Activated CD4-positive, alpha-beta T cell treated with anti-CD3 and anti-CD28 coated beads, Interleukin-2, amount 50 U/mL, for 16 hours (primary cell): ENCODE measurements around the gene BCAP31.

Experiments used
- DNase-seq: peaks from one replicate; pipeline ENCODE4 v3.0.0-alpha.2; 2020

The BCAP31 gene

GRCh38 chrX:153724252-153725038, at the start of gene BCAP31, which contains the start of gene ABCD1:
Gene BCAP31 (minus strand): TSS chrX:153724387. CDS start chrX:153723244, 1,143 bp downstream.
Gene ABCD1 (plus strand): TSS chrX:153724856. CDS start chrX:153725267, 411 bp downstream.
- DNase-seq, result peak; percentile 88

- DNase-seq, result no peak
Observed at GRCh38 chrX:153773218-153773611, 49.0 kb upstream of the BCAP31 start.

DNA sequence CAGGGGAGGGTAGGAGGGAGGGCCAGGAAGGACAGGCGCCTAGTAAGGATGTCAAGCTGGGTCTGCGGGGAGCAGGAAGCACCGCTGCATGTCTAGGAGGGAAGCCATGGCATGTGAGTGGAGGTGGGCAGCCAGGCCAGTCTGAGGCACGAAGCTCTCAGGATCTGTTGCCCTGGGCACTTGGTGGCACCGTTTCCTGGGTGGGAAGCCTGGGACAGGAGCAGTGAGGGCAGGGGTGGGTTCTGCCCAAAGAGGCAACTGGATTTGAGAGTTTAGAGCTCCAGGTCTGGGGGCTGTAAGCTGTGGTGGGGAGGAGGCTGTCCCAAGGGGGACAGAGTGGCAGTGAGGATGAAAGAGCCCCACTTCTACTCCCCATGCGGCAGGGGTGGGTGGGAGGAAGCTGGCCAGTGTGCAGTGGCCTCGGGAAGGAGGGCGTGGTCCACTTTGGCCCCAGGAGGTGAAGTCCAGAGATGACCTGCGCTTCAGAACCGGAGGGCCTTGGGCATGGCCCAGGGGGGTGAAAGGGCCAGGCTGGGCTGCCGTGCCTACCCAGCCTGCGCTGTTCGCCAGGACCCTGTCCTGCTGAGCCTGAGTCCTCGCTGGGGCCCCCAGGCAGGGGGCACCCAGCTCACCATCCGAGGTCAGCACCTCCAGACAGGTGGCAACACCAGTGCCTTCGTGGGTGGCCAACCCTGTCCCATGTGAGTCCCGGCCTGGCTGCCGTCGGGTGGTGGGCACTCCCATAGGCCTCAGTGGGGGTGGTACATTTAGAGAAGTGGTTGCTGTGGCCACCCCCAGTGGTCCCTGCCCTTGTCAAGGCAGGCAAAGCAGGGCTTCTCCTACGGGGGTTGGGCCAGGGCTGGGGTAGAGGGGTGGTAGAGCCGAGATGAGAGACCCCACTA, 48.4 kb upstream of the BCAP31 start:
- DNase-seq, result no peak

DNA sequence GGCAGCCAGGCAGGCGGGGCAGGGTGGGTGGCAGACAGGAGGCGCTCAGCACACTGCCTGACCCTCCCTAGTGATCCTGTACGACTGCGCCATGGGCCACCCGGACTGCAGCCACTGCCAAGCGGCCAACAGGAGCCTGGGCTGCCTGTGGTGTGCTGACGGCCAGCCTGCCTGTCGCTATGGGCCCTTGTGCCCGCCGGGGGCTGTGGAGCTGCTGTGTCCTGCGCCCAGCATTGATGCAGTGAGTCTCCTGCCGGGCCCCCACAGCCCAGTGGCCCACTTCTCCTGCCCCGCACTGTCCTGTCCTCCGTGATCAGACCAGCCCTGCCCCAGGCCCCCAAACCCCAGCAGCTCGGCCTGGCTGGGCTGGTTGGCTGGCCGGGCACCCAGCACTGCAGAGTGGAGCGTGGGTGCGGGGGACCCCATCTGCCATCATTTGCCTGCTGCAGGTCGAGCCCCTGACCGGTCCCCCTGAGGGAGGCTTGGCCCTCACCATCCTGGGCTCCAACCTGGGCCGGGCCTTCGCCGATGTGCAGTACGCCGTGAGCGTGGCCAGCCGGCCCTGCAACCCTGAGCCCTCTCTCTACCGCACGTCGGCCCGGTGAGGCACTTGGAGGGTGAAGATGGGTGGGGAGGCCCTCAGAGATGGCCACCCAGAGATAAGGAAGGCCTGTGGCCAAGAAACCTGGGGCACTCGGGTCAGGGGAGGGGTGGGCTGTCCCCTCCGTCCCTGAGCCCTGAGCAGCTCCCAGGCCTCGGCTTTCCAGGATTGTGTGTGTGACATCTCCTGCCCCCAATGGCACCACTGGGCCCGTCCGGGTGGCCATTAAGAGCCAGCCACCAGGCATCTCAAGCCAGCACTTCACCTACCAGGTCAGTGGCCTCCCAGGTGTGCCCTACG, 47.5 kb upstream of the BCAP31 start:
- DNase-seq, result no peak

- DNase-seq, result no peak
Observed at GRCh38 chrX:153770601-153771414, 46.6 kb upstream of the BCAP31 start.

DNA sequence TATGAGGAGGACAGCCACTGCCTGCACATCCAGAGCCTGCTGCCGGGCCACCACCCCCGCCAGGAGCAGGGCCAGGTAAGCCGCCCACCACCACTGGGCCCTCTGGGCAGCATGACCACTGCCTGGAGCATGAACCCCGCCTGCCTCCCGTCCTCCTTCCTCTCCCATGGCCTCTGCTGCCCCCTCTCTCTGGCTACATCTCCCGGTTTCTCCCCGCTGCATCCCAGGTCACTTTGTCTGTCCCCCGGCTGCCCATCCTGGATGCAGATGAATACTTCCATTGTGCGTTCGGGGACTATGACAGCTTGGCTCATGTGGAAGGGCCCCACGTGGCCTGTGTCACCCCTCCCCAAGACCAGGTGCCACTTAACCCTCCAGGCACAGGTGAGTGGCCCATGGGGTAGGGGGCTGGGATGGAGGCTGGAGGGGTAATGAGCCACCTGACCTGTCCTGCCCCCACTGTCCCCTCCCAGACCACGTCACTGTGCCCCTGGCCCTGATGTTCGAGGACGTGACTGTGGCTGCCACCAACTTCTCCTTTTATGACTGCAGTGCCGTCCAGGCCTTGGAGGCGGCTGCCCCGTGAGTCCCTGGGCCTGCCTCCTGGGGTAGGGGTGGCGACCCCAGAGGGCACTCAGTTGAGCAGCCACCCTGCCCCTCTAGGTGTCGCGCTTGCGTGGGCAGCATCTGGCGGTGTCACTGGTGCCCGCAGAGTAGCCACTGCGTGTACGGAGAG, 45.8 kb upstream of the BCAP31 start:
- no peak for DNase-seq

DNA sequence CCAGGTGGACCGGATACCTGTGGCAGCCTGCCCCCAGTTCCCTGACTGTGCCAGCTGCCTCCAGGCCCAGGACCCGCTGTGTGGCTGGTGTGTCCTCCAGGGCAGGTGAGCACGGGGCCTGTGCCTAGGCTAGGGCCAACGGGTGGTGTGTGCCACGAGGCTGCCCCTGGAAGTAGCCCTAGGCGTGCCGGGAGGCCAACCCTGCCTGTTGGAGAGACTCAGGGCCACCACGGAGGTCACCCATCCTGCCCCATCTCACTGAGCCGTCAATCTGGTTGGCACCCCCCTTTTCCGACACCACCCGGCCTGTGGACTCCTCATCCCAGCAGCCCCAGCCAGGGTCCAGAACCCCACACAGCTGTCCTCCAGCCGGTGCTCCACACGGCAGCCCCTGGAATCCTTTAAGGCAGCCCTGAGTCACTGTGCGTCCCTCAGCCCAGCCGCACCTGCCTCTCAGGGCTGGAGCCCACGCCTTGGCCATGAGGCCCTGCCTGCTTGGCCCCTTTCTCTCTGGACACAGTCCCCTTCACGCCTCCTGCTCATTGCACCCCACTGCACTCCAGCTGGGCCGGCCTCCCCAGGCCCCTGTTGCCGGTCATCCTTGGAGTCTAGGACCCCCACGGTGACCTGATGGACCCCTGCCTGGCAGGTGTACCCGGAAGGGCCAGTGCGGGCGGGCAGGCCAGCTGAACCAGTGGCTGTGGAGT, 45.1 kb upstream of the BCAP31 start:
- no peak for DNase-seq

- no peak for DNase-seq
Observed at GRCh38 chrX:153768311-153769157, 44.3 kb upstream of the BCAP31 start.

DNA sequence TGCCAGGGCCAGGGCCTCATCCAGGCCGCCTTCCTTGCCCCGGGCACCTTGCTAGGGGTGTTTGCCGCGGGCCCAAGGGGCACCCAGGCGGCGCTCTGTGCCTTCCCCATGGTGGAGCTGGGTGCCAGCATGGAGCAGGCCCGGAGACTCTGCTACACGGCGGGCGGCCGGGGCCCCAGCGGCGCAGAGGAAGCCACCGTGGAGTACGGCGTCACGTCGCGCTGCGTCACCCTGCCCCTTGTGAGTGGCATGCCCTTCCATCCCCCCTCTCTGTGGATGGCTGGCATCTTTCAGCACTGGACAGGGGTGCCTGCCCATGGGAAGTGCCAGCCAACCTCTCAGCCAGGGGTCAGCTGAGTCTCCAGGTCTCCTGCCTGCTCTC, 43.5 kb upstream of the BCAP31 start:
- DNase-seq, result no peak

GRCh38 chrX:153766871-153767673, 42.9 kb upstream of the BCAP31 start:
- no peak for DNase-seq

DNA sequence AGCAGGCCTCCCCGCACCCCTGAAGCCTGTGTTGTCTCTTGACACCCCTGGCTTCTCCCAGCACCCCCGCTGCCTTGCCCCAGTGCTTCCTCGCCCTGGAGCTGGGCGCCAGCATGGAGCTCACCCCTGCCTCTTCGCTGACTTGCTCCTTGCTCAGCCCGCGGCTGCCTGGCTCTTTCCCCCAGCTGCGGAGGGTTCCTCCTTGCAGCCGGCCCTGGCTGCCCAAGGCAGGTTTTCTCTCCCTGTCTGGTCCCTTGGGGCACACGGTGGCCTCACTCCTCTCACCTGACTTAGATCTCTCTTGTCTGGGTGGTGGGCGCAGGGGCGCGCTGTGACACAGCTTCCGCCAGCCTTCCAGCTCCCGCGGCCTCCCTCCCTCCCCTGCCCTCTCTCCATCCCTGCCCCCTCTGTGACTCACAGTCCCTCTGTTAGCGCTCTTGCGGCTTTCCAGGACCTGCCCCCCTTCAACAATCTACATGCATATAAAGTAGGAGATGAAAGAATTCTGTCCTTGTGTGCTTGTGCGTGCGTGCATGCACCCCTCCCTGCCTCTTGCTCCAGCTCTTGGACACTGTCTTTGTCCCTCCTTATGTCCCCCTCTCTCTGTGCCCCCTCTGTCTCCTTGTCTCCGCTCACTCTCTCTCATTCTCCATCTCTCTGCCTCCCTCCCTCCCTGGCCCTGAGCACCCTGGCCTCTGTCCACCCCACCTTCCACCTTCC, 42.1 kb upstream of the BCAP31 start:
- DNase-seq, result no peak

GRCh38 chrX:153765138-153766079, 41.2 kb upstream of the BCAP31 start:
- DNase-seq, result no peak

- no peak for DNase-seq
Observed at GRCh38 chrX:153764786-153765137, 40.6 kb upstream of the BCAP31 start.

DNA sequence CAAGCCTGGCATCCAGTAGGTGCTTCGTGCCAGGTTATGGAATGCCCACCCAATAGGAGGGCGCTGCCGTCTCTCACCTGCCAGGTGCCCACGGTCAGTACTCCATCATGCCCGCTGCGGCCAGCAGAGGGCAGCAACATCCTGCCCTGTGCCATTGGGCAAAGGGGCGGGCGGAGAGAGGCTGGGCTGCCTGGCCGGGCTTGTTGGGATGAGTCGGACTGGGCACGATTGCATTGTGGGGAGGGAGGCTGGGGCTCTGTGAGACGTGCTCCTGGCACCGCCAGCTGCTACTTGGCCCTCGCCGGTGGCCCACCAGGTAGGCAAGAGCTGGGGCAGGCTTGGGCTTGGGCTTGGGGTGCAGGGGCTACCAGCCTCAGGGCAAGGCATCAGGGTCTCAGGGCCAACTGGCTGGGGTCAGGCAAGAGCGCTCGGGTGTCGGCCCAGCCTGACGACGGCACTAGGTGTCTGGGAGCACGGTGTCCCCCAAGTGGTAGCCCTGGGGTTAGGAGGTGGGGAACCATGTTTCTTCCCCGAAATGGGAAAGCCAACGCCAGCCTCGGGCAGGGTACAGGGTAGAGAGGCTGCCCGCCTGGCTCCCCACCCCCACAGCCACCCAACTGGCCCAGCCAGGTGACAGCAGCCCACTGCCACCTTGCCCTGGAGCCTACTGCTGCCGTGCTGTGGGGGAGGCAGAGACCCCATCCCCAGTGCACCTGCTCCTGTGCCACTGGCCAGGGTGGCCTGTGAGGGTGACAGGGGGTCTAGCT, 40.0 kb upstream of the BCAP31 start, which contains the start of gene PLXNB3:
Gene PLXNB3 (plus strand): TSS at position 261 of the 767 bp plus-strand sequence. CDS start 1,287 bp downstream, outside the sequence.
- peak; percentile 77 for DNase-seq

DNA sequence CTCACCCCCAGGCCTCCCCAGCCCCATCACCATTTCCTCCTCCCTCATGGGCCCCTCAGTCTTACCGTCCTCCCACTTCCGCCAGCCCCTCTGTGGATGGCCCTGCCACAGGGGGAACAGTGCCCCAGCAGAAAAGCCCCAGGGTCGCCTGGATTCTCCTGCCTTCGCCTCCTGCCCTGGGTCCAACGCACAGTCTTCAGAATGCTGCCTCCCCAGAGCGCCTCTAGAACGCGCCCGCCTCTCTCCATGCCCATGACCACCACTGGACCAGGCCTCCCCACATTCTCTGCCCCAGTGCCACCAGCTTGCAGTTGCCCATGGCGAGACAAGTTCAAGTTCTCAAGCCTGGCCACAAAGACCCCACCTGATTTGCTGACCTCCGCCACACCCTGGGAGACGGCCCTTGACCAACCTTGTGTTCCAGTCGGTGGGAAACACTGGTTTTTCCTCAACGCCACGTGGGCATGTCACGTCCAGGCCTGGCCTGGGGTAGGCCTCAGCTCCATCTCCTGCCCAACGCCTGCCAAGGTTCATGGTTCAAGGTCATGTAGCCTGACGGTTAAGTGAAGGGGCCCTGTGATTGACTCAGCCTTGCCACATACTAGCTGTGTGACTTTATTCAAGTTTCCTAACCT, 39.2 kb upstream of the BCAP31 start:
- DNase-seq, result no peak
